HS-5 (cell line): Measurements from ENCODE around the gene TLE4.
"Not testable (repeated sequence)": the region's sequence is repeated elsewhere in the genome, so short reads cannot be mapped to it uniquely, and the experiment has no call there.

ENCODE experiments used
- DNase-seq: peaks from one replicate; pipeline ENCODE4 v3.0.0-alpha.2; 2012; ENCODE audit warnings: low read depth

The TLE4 gene

GRCh38 chr9:79637177-79637925, 65.6 kb downstream of the TLE4 start:
- no peak for DNase-seq

- DNase-seq: no peak
Observed at GRCh38 chr9:79638806-79639205, 67.0 kb downstream of the TLE4 start.

GRCh38 chr9:79639354-79639753, 67.6 kb downstream of the TLE4 start:
- DNase-seq: no peak

GRCh38 chr9:79640067-79640466, 68.3 kb downstream of the TLE4 start:
- not testable (repeated sequence) for DNase-seq

- no peak for DNase-seq
Observed at GRCh38 chr9:79641070-79641469, 69.3 kb downstream of the TLE4 start.

GRCh38 chr9:79642671-79643070, 70.9 kb downstream of the TLE4 start:
- DNase-seq: no peak

- no peak for DNase-seq
Observed at GRCh38 chr9:79644048-79644447, 72.3 kb downstream of the TLE4 start.

- DNase-seq: no peak
Observed at GRCh38 chr9:79644601-79645000, 72.8 kb downstream of the TLE4 start.

GRCh38 chr9:79645110-79645509, 73.3 kb downstream of the TLE4 start:
- DNase-seq: no peak

- no peak for DNase-seq
Observed at GRCh38 chr9:79646096-79646495, 74.3 kb downstream of the TLE4 start.

- no peak for DNase-seq
Observed at GRCh38 chr9:79651251-79651795, 79.6 kb downstream of the TLE4 start.

GRCh38 chr9:79652598-79652997, 80.8 kb downstream of the TLE4 start:
- peak; percentile 24 for DNase-seq

GRCh38 chr9:79654591-79655382, 83.0 kb downstream of the TLE4 start:
- not testable (repeated sequence) for DNase-seq

- DNase-seq: no peak
Observed at GRCh38 chr9:79655551-79655950, 83.8 kb downstream of the TLE4 start.

GRCh38 chr9:79656169-79656568, 84.4 kb downstream of the TLE4 start:
- DNase-seq: no peak

- DNase-seq: no peak
Observed at GRCh38 chr9:79657891-79658290, 86.1 kb downstream of the TLE4 start.

- no peak for DNase-seq
Observed at GRCh38 chr9:79658926-79659325, 87.2 kb downstream of the TLE4 start.

- no peak for DNase-seq
Observed at GRCh38 chr9:79660615-79661014, 88.8 kb downstream of the TLE4 start.

- DNase-seq: no peak
Observed at GRCh38 chr9:79661279-79661678, 89.5 kb downstream of the TLE4 start.

GRCh38 chr9:79661886-79662536, 90.2 kb downstream of the TLE4 start:
- no peak for DNase-seq

GRCh38 chr9:79662537-79662956, 90.8 kb downstream of the TLE4 start:
- DNase-seq: no peak

- no peak for DNase-seq
Observed at GRCh38 chr9:79663300-79663699, 91.5 kb downstream of the TLE4 start.

GRCh38 chr9:79663878-79664277, 92.1 kb downstream of the TLE4 start:
- DNase-seq: no peak
